HG03045 (cell line): ENCODE results near the gene WDR43.

Source experiments
- ATAC-seq: cut with Tn5 transposase; IDR thresholded peaks from one replicate; pipeline ENCODE4 v1.9.1; 2021; ENCODE audit warnings: mild to moderate bottlenecking, moderate library complexity; ENCODE audit not compliant: unreplicated experiment

Gene WDR43

DNA sequence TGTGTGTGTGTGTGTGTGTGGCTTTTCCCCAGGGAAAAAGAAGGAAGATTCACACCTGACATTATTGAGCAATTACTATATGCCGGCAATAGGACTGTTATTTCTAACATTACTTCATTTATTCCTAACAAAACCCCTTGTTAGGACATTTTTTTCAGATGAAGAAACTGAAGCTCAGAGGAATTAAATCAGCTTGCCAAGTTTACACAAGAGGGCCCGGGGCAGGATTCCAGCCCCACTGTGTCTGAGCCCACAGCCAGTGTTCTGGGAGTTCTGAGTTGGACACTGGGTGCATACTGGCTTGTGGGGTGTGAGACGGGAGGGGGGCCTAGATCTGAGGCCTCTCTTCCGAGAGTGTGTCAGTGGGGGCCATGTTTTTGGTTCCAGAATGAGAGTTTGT is 96.6 kb downstream of the WDR43 start:
- ATAC-seq: no peak

GRCh38 chr2:28991460-28991859 is 97.0 kb downstream of the WDR43 start:
- ATAC-seq: no peak

GRCh38 chr2:28993206-28993960 is 98.9 kb downstream of the WDR43 start:
- ATAC-seq: no peak

GRCh38 chr2:28994074-28994473 is 99.6 kb downstream of the WDR43 start:
- no peak for ATAC-seq

DNA sequence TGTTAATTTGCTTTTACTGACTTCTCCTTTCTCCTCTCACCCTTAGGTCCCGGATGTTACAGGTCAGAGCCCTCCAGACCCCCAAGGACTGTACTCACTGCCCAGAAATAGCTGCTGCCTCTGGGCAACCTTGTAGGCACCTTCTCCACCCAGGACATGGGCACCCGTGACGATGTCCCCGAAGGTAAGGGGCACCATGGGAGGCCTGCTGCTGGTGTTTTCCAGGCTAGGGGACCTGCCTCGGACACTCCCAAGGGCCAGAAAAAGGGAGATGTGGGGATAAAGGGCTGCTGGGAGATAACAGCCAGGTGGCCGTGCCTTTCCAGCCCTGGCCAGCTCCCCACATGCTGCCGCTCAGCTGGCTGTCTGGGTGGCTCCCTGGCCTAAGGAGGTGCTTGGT is 100.2 kb downstream of the WDR43 start:
- ATAC-seq: no peak

DNA sequence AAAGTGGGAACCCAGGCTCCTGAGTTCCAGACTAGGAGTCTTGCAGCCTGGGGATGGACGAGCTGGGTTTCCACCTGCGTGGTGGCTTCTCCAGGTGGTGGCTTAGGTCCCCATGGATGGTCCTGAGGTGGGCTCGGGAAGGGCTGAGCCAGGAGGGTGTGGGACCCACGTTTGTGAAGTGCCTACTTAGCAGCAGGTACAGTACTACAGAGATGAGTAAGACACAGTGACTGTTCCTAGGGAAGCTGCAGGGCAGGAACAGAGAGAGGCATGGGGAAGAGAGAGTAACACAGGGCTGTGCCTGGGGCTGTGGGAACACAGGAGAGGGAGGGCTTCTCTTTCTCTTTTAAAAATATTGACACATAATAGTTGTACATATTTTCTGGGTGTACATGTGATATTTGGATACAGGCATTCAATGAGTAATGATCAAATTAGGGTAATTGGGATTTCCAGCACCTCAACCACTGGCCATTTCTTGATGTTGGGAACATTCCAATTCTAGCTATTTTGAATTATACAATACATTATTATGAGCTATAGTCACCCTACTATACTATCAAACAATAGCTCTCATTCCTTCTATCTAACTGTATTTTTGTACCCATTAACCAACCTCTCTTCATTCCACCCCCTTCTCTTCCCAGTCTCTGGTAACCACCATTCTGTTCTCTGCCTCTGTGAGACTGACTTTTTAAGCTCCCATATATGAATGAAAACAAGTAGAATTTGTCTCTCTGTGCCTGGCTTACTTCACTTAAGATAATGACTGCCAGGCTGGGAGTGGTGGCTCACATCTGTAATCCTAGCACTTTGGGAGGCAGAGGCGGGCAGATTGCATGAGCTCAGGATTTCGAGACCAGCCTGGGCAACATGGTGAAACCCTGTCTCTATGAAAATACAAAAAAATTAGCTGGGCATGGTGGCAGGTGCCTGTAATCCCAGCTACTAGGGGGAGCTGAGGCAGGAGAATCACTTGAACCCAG is 101.6 kb downstream of the WDR43 start:
- no peak for ATAC-seq

GRCh38 chr2:28997237-28997846 is 102.9 kb downstream of the WDR43 start:
- ATAC-seq: no peak
